GM18867 (cell line): ENCODE results near the gene EVI5.
"Not testable (repeated sequence)": the region's sequence is repeated elsewhere in the genome, so short reads cannot be mapped to it uniquely, and the experiment has no call there.

Source experiments
- ATAC-seq: cut with Tn5 transposase; IDR thresholded peaks from one replicate; pipeline ENCODE4 v1.9.1; 2021; ENCODE audit warnings: mild to moderate bottlenecking, moderate library complexity; ENCODE audit not compliant: unreplicated experiment

EVI5 gene

GRCh38 chr1:92583821-92584760, 200.8 kb downstream of the EVI5 start:
- ATAC-seq = peak; percentile 84

GRCh38 chr1:92577261-92577895, 207.5 kb downstream of the EVI5 start:
- ATAC-seq = no peak

- ATAC-seq = no peak
These were observed 209.8 kb downstream of the EVI5 start for GRCh38 chr1:92575123-92575522.

GRCh38 chr1:92572520-92572919, 212.4 kb downstream of the EVI5 start:
- ATAC-seq = no peak

GRCh38 chr1:92571578-92571977, 213.3 kb downstream of the EVI5 start:
- no peak for ATAC-seq

GRCh38 chr1:92567211-92567868, 217.6 kb downstream of the EVI5 start:
- ATAC-seq = no peak

GRCh38 chr1:92563457-92564216, 221.3 kb downstream of the EVI5 start:
- peak; percentile 98 for ATAC-seq

GRCh38 chr1:92556350-92556749, 228.6 kb downstream of the EVI5 start:
- no peak for ATAC-seq

- no peak for ATAC-seq
These were observed 230.7 kb downstream of the EVI5 start for GRCh38 chr1:92554216-92554615.

GRCh38 chr1:92551916-92552315, 233.0 kb downstream of the EVI5 start:
- ATAC-seq = no peak

- no peak for ATAC-seq
These were observed 240.1 kb downstream of the EVI5 start for GRCh38 chr1:92544756-92545165.

- ATAC-seq = no peak
These were observed 241.5 kb downstream of the EVI5 start for GRCh38 chr1:92543131-92544055.

GRCh38 chr1:92538413-92539061, 246.4 kb downstream of the EVI5 start:
- peak; percentile 67 for ATAC-seq

- ATAC-seq = peak; percentile 76
These were observed 246.9 kb downstream of the EVI5 start for GRCh38 chr1:92538048-92538412.

- peak; percentile 54 for ATAC-seq
These were observed 247.7 kb downstream of the EVI5 start for GRCh38 chr1:92536980-92537884.

- ATAC-seq = no peak
These were observed 248.5 kb downstream of the EVI5 start for GRCh38 chr1:92536211-92536979.

GRCh38 chr1:92532371-92532770, 252.5 kb downstream of the EVI5 start:
- not testable (repeated sequence) for ATAC-seq

- not testable (repeated sequence) for ATAC-seq
These were observed 253.0 kb downstream of the EVI5 start for GRCh38 chr1:92531939-92532338.
